Glomerular visceral epithelial cell (primary cell): Measurements from ENCODE around the gene NR2E1.
A peak's percentile ranks its signal among the peaks of the same experiment; 100 is the strongest.

ENCODE experiments used
- DNase-seq: peaks from one replicate; pipeline ENCODE4 v3.0.0-alpha.2; 2016; ENCODE audit errors: extremely low spot score

The NR2E1 gene

GRCh38 chr6:108156180-108156937 is 9.5 kb upstream of the NR2E1 start:
- DNase-seq, result no peak

GRCh38 chr6:108156938-108157233 is 8.9 kb upstream of the NR2E1 start:
- DNase-seq, result no peak

GRCh38 chr6:108157234-108157980 is 8.4 kb upstream of the NR2E1 start:
- no peak for DNase-seq

GRCh38 chr6:108157981-108158525 is 7.8 kb upstream of the NR2E1 start:
- DNase-seq, result no peak

GRCh38 chr6:108159981-108160380 is 5.8 kb upstream of the NR2E1 start:
- no peak for DNase-seq

GRCh38 chr6:108161724-108162282 is 4.0 kb upstream of the NR2E1 start:
- DNase-seq, result no peak

- peak; percentile 15 for DNase-seq
These were observed 2.6 kb upstream of the NR2E1 start for GRCh38 chr6:108163267-108163643.

GRCh38 chr6:108163644-108164542 is 1.9 kb upstream of the NR2E1 start:
- DNase-seq, result no peak

GRCh38 chr6:108164543-108164814 is 1.3 kb upstream of the NR2E1 start:
- DNase-seq, result no peak

- DNase-seq, result no peak
These were observed 761 bp upstream of the NR2E1 start for GRCh38 chr6:108164815-108165706.

GRCh38 chr6:108166664-108167448 is 1.0 kb downstream of the NR2E1 start:
- no peak for DNase-seq

- no peak for DNase-seq
These were observed 1.7 kb downstream of the NR2E1 start for GRCh38 chr6:108167449-108168089.

- DNase-seq, result no peak
These were observed 2.3 kb downstream of the NR2E1 start for GRCh38 chr6:108168090-108168463.

- DNase-seq, result no peak
These were observed 3.0 kb downstream of the NR2E1 start for GRCh38 chr6:108168501-108169463.

- no peak for DNase-seq
These were observed 3.9 kb downstream of the NR2E1 start for GRCh38 chr6:108169464-108170331.

- DNase-seq, result no peak
These were observed 4.8 kb downstream of the NR2E1 start for GRCh38 chr6:108170332-108171290.
